ENCODE results near the gene MICB. TPM values are rescaled to one million over a fixed set of nuclear protein-coding genes. Genes with fewer than 3 reads are reported as not detected.

The MICB gene
- total RNA-seq, 1 donor from 2014 or later = 5.8 TPM

DNA sequence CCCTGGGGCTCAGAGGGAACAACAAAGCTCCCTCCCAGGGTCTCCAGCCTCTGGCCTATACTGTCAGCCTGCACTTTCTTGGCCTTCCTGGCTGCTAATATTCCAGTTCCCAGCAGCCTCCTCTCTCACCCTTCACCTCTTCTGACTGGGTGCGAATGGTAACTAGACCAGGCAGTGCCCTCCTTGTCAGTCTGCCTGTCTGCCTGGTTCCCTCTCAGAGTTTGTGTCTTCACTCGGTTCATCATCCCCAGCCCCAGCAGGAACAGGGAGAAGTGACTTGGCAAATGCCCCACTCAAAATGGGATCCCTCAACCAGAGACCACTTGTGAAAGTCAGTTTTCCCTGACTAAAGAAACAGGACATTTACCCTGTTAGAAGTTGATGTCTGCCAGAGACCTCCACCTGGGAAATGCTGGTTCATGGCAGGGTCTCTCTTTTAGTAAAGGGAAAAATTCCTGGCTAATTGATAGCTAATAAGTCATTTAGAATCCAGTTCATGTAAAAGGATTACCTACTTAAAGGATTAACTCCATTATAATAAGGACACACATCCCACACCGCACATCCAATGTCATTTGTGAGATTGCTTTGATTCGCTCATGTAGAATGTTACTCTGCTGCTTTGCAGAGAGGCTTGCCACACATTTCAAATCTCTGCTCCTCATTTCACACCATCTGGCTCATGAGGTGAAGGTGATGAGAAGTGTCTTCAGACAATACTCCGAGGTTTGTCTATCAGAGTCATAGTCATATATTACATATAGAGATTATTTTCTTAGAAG, 18.6 kb upstream of the MICB start:
- Histone ChIP-seq H2AFZ (ENCODE audit: low read depth, low read length) (no peak overlapping the region), H3K4me3 (ENCODE audit: insufficient read depth, low read depth, low read length) (no peak overlapping the region), H3K4me2 (ENCODE audit: low read length) (no peak overlapping the region), H3K79me2 (ENCODE audit: insufficient read depth, low read length) (no peaks in the 10 kb centered on the region), H3K27me3 (ENCODE audit: insufficient read depth, low read length) (peaks cover 11% of the 10 kb centered on the region), H4K20me1 (ENCODE audit: insufficient read depth, low read length) (no peaks in the 10 kb centered on the region), H3K9me3 (ENCODE audit: insufficient read depth, low read depth, low read length) (no peaks in the 10 kb centered on the region), H3K4me1 (ENCODE audit: insufficient read depth, low read length) (peaks cover 3% of the 10 kb centered on the region), H3K27ac (ENCODE audit: low read depth, low read length) (no peak overlapping the region), H3K9ac (ENCODE audit: low read length) (no peak overlapping the region), H3K36me3 (ENCODE audit: insufficient read depth, low read length) (no peaks in the 10 kb centered on the region)
- no peaks in the 10 kb centered on the region for H3K36me3 Mint-ChIP-seq (ENCODE audit: low read depth, unreplicated experiment)
- H3K4me1 Mint-ChIP-seq (ENCODE audit: low read depth, unreplicated experiment) = no peaks in the 10 kb centered on the region
- H3K9me3 Mint-ChIP-seq (ENCODE audit: unreplicated experiment) = no peaks in the 10 kb centered on the region
- no peak for DNase-seq (ENCODE audit: low read depth)
- TF ChIP-seq, protein P1, sequence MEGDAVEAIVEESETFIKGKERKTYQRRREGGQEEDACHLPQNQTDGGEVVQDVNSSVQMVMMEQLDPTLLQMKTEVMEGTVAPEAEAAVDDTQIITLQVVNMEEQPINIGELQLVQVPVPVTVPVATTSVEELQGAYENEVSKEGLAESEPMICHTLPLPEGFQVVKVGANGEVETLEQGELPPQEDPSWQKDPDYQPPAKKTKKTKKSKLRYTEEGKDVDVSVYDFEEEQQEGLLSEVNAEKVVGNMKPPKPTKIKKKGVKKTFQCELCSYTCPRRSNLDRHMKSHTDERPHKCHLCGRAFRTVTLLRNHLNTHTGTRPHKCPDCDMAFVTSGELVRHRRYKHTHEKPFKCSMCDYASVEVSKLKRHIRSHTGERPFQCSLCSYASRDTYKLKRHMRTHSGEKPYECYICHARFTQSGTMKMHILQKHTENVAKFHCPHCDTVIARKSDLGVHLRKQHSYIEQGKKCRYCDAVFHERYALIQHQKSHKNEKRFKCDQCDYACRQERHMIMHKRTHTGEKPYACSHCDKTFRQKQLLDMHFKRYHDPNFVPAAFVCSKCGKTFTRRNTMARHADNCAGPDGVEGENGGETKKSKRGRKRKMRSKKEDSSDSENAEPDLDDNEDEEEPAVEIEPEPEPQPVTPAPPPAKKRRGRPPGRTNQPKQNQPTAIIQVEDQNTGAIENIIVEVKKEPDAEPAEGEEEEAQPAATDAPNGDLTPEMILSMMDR (IDR thresholded peaks at IDR 0.05; ENCODE audit: insufficient read depth, low read depth, low read length) = no peak
- no peak for TF ChIP-seq EZH2 (IDR thresholded peaks at IDR 0.05; ENCODE audit: insufficient read depth, low read length)
- no peak overlapping the region for H3K4me3 Mint-ChIP-seq (ENCODE audit: unreplicated experiment)
- no peak for FAIRE-seq
- H3K27me3 Mint-ChIP-seq (ENCODE audit: low read depth, unreplicated experiment) = peaks cover 31% of the 10 kb centered on the region
- H3K27ac Mint-ChIP-seq (ENCODE audit: unreplicated experiment) = no peak overlapping the region

DNA sequence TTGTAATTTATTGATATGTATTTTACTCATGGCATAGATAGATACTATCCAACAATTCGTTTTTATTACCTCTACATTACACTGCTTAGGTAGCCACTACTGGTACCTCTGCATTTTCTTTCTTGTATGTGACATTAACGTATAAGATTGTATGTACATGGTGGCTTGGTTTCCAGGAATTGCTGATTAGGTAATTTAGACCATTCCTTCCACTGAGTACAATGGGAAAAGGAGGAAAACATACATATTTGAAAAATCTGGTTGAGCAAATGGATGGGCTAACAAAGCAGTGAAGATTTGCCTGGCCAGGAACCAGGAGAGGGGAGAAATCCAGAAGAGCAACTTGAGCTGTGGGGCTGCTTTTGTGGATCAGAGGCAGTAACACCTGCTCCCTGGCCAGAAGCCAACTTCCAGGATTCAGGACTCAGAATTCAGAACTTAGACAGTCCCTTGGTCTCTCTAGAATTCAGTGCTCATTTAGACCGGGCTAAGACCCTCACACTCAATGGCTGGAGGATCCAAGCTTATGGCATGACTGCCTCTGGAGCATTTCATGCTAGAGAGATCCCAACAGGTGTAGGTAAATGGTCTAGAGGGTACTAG, 17.9 kb upstream of the MICB start:
- no peaks in the 10 kb centered on the region for H3K9me3 Mint-ChIP-seq (ENCODE audit: unreplicated experiment)
- H3K4me3 Mint-ChIP-seq (ENCODE audit: unreplicated experiment) = no peak overlapping the region
- H3K4me1 Mint-ChIP-seq (ENCODE audit: low read depth, unreplicated experiment) = peaks cover 5% of the 10 kb centered on the region
- peaks cover 11% of the 10 kb centered on the region for H3K27me3 ChIP-seq (ENCODE audit: insufficient read depth, low read length)
- no peaks in the 10 kb centered on the region for H4K20me1 ChIP-seq (ENCODE audit: insufficient read depth, low read length)
- no peaks in the 10 kb centered on the region for H3K36me3 Mint-ChIP-seq (ENCODE audit: low read depth, unreplicated experiment)
- H3K36me3 ChIP-seq (ENCODE audit: insufficient read depth, low read length) = no peaks in the 10 kb centered on the region
- no peak for FAIRE-seq
- H3K27ac ChIP-seq (ENCODE audit: low read depth, low read length) = no peak overlapping the region
- H3K79me2 ChIP-seq (ENCODE audit: insufficient read depth, low read length) = no peaks in the 10 kb centered on the region
- H3K4me3 ChIP-seq (ENCODE audit: insufficient read depth, low read depth, low read length) = no peak overlapping the region
- no peak for TF ChIP-seq EZH2 (IDR thresholded peaks at IDR 0.05; ENCODE audit: insufficient read depth, low read length)
- TF ChIP-seq, protein P1 (IDR thresholded peaks at IDR 0.05; ENCODE audit: insufficient read depth, low read depth, low read length) = no peak
- no peak overlapping the region for H2AFZ ChIP-seq (ENCODE audit: low read depth, low read length)
- no peaks in the 10 kb centered on the region for H3K9me3 ChIP-seq (ENCODE audit: insufficient read depth, low read depth, low read length)
- H3K27ac Mint-ChIP-seq (ENCODE audit: unreplicated experiment) = no peak overlapping the region
- no peak overlapping the region for H3K4me2 ChIP-seq (ENCODE audit: low read length)
- H3K9ac ChIP-seq (ENCODE audit: low read length) = no peak overlapping the region
- no peak for DNase-seq (ENCODE audit: low read depth)
- peaks cover 31% of the 10 kb centered on the region for H3K27me3 Mint-ChIP-seq (ENCODE audit: low read depth, unreplicated experiment)
- H3K4me1 ChIP-seq (ENCODE audit: insufficient read depth, low read length) = no peaks in the 10 kb centered on the region

DNA sequence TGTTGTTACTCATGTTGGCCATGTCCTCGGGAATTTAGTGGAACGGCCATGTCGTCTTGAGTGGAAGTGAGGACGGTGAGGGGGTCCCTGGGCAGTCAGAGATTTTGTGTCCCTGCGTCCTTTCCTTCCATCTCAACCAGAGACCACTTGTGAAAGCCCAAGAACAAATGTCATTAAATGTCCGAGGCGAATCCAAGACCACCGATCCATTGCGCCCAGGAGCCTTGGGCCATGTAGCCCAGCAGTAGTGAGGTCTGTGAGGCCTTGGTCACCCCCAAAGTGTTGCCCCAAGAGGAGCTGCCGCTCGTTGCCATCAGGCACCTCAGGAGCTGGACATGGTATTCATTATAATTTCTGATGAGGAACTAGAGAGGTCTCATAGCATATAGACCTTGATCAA, 17.4 kb upstream of the MICB start:
- Histone ChIP-seq H3K9ac (ENCODE audit: low read length) (no peak overlapping the region), H3K4me2 (ENCODE audit: low read length) (no peak overlapping the region), H3K27me3 (ENCODE audit: insufficient read depth, low read length) (peaks cover 11% of the 10 kb centered on the region), H4K20me1 (ENCODE audit: insufficient read depth, low read length) (no peaks in the 10 kb centered on the region), H3K4me1 (ENCODE audit: insufficient read depth, low read length) (peaks cover 2% of the 10 kb centered on the region), H3K36me3 (ENCODE audit: insufficient read depth, low read length) (no peaks in the 10 kb centered on the region), H3K27ac (ENCODE audit: low read depth, low read length) (no peak overlapping the region), H3K9me3 (ENCODE audit: insufficient read depth, low read depth, low read length) (no peaks in the 10 kb centered on the region), H2AFZ (ENCODE audit: low read depth, low read length) (no peak overlapping the region), H3K4me3 (ENCODE audit: insufficient read depth, low read depth, low read length) (no peak overlapping the region), H3K79me2 (ENCODE audit: insufficient read depth, low read length) (no peaks in the 10 kb centered on the region)
- no peak overlapping the region for H3K27ac Mint-ChIP-seq (ENCODE audit: unreplicated experiment)
- no peak for DNase-seq (ENCODE audit: low read depth)
- no peak overlapping the region for H3K4me3 Mint-ChIP-seq (ENCODE audit: unreplicated experiment)
- H3K27me3 Mint-ChIP-seq (ENCODE audit: low read depth, unreplicated experiment) = peaks cover 31% of the 10 kb centered on the region
- H3K36me3 Mint-ChIP-seq (ENCODE audit: low read depth, unreplicated experiment) = no peaks in the 10 kb centered on the region
- H3K4me1 Mint-ChIP-seq (ENCODE audit: low read depth, unreplicated experiment) = peaks cover 5% of the 10 kb centered on the region
- TF ChIP-seq EZH2 (IDR thresholded peaks at IDR 0.05; ENCODE audit: insufficient read depth, low read length) = no peak
- TF ChIP-seq, protein P1 (IDR thresholded peaks at IDR 0.05; ENCODE audit: insufficient read depth, low read depth, low read length) = no peak
- no peaks in the 10 kb centered on the region for H3K9me3 Mint-ChIP-seq (ENCODE audit: unreplicated experiment)
- no peak for FAIRE-seq
